Activated T-cell treated with anti-CD3 and anti-CD28 coated beads for 1 hour (primary cell): ENCODE results near the gene DCDC2C.

ENCODE experiments used
- DNase-seq: peaks from one replicate; pipeline ENCODE4 v3.0.0-alpha.2; 2020; ENCODE audit warnings: low read depth

Gene DCDC2C

GRCh38 chr2:3712831-3713503 is 9.6 kb downstream of the DCDC2C start:
- no peak for DNase-seq

GRCh38 chr2:3718679-3719078 is 15.3 kb downstream of the DCDC2C start:
- DNase-seq: no peak

- DNase-seq: no peak
Observed at GRCh38 chr2:3725002-3725401, 21.6 kb downstream of the DCDC2C start.

GRCh38 chr2:3725458-3726250 is 22.3 kb downstream of the DCDC2C start:
- DNase-seq: no peak

GRCh38 chr2:3726511-3726910 is 23.1 kb downstream of the DCDC2C start:
- DNase-seq: no peak

GRCh38 chr2:3727397-3728045 is 24.1 kb downstream of the DCDC2C start:
- no peak for DNase-seq

GRCh38 chr2:3728104-3729054 is 25.0 kb downstream of the DCDC2C start:
- DNase-seq: no peak

GRCh38 chr2:3729055-3729448 is 25.7 kb downstream of the DCDC2C start:
- no peak for DNase-seq

- DNase-seq: no peak
Observed at GRCh38 chr2:3729786-3730185, 26.4 kb downstream of the DCDC2C start.

GRCh38 chr2:3730646-3731045 is 27.3 kb downstream of the DCDC2C start:
- no peak for DNase-seq

GRCh38 chr2:3731829-3732228 is 28.5 kb downstream of the DCDC2C start:
- DNase-seq: no peak

- no peak for DNase-seq
Observed at GRCh38 chr2:3736112-3736511, 32.7 kb downstream of the DCDC2C start.

GRCh38 chr2:3737128-3737527 is 33.8 kb downstream of the DCDC2C start:
- no peak for DNase-seq

GRCh38 chr2:3738454-3738853 is 35.1 kb downstream of the DCDC2C start:
- no peak for DNase-seq

GRCh38 chr2:3739313-3739712 is 35.9 kb downstream of the DCDC2C start:
- DNase-seq: no peak

- DNase-seq: no peak
Observed at GRCh38 chr2:3741396-3741795, 38.0 kb downstream of the DCDC2C start.

GRCh38 chr2:3741867-3742602 is 38.7 kb downstream of the DCDC2C start:
- no peak for DNase-seq

GRCh38 chr2:3742743-3743508 is 39.6 kb downstream of the DCDC2C start:
- DNase-seq: no peak

- DNase-seq: no peak
Observed at GRCh38 chr2:3743951-3744555, 40.7 kb downstream of the DCDC2C start.

- no peak for DNase-seq
Observed at GRCh38 chr2:3745920-3746319, 42.5 kb downstream of the DCDC2C start.
